Measurements from ENCODE around the gene ERP27. TPM values are rescaled to one million over a fixed set of nuclear protein-coding genes. Genes with fewer than 3 reads are reported as not detected.
A peak's percentile ranks its signal among the peaks of the same experiment; 100 is the strongest.

ERP27 gene
- total RNA-seq, 1 donor from 2014 or later = 5.4 TPM

GRCh38 chr12:14946861-14947260, 8.5 kb upstream of the ERP27 start:
- CTCF ChIA-PET = interaction anchor here (0.9 to 3.6 kb wide), 2 partner anchors 46 to 48 kb away, joined by 3 to 16 read pairs; no protein-coding TSS in a partner anchor
- intact Hi-C loops (cut with micrococcal nuclease) = no loop called here
- H3K27ac Mint-ChIP-seq = peak overlapping the region; percentile 96
- POLR2A ChIA-PET = interaction anchor here (4.0 kb wide), 1 partner anchor 12 kb away, joined by 65 read pairs; the partner anchor contains the start of gene ARHGDIB
- no peak for TF ChIP-seq CTCF (IDR thresholded peaks at IDR 0.05)
- ATAC-seq (ENCODE audit: low read depth) (no peak), DNase-seq (no peak)
- H3K4me3 Mint-ChIP-seq = no peak overlapping the region
- no peaks in the 10 kb centered on the region for H3K9me3 Mint-ChIP-seq
- H3K36me3 Mint-ChIP-seq (ENCODE audit: low read depth) = peaks cover 93% of the 10 kb centered on the region
- H3K4me1 Mint-ChIP-seq = peaks cover 67% of the 10 kb centered on the region
- H3K27me3 Mint-ChIP-seq = no peaks in the 10 kb centered on the region

DNA sequence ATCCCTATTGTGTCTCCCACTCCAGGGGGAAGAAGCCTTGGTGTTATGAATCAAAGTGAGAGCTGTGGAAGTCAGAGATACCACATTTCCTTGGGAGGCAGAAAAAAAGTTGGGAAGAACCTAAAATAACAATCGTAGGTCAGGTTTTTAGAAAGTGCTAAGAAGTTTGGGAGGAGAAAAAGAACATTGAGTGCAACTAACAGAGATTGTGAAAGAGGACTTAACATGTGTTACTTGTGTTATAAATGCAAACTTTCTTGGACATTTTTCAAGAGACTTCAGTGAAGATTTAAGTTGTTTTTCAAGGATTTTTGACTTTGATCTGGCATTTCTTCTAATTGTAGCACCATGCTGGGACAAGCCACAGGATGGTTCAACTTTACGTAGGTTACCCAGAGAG, 7.8 kb upstream of the ERP27 start:
- Mint-ChIP-seq H3K4me3 (no peak overlapping the region), H3K4me1 (peaks cover 60% of the 10 kb centered on the region), H3K9me3 (no peaks in the 10 kb centered on the region), H3K27me3 (no peaks in the 10 kb centered on the region), H3K27ac (peak overlapping the region; percentile 96), H3K36me3 (ENCODE audit: low read depth) (peaks cover 93% of the 10 kb centered on the region)
- ChIA-PET POLR2A (interaction anchor here (1.2 to 4.0 kb wide), 2 partner anchors 13 to 172 kb away, joined by 3 to 65 read pairs; partner anchors contain the start of gene ARHGDIB), CTCF (interaction anchor here (3.6 kb wide), 1 partner anchor 49 kb away, joined by 16 read pairs; no protein-coding TSS in a partner anchor)
- TF ChIP-seq CTCF (IDR thresholded peaks at IDR 0.05) = no peak
- ATAC-seq (ENCODE audit: low read depth) = no peak
- no peak for DNase-seq
- intact Hi-C loops (cut with micrococcal nuclease) = no loop called here

GRCh38 chr12:14942196-14942931, 4.0 kb upstream of the ERP27 start:
- Mint-ChIP-seq H3K9me3 (peaks cover 2% of the 10 kb centered on the region), H3K27ac (peak overlapping the region; percentile 3), H3K4me1 (peaks cover 50% of the 10 kb centered on the region)

GRCh38 chr12:14941369-14941768, 3.0 kb upstream of the ERP27 start:
- CTCF ChIA-PET = no interaction called here
- Mint-ChIP-seq H3K9me3 (peaks cover 2% of the 10 kb centered on the region), H3K27ac (no peak overlapping the region), H3K4me3 (no peak overlapping the region), H3K36me3 (ENCODE audit: low read depth) (peaks cover 86% of the 10 kb centered on the region), H3K27me3 (no peaks in the 10 kb centered on the region), H3K4me1 (peaks cover 46% of the 10 kb centered on the region)
- TF ChIP-seq CTCF (IDR thresholded peaks at IDR 0.05) = no peak
- ATAC-seq (ENCODE audit: low read depth) = no peak
- intact Hi-C loops (cut with micrococcal nuclease) = no loop called here
- no peak for DNase-seq
- POLR2A ChIA-PET = interaction anchor here (1.2 to 4.2 kb wide), 2 partner anchors 10 to 17 kb away, joined by 3 to 49 read pairs; partner anchors contain the start of gene ARHGDIB

More at GRCh38 chr12:14942196-14942931, 4.0 kb upstream of the ERP27 start:
- intact Hi-C loops (cut with micrococcal nuclease) = no loop called here
- POLR2A ChIA-PET = no interaction called here
- no peak for DNase-seq
- Mint-ChIP-seq H3K4me3 (no peak overlapping the region), H3K36me3 (ENCODE audit: low read depth) (peaks cover 87% of the 10 kb centered on the region), H3K27me3 (no peaks in the 10 kb centered on the region)
- no peak for ATAC-seq (ENCODE audit: low read depth)
- no peak for TF ChIP-seq CTCF (IDR thresholded peaks at IDR 0.05)
- CTCF ChIA-PET = no interaction called here

DNA sequence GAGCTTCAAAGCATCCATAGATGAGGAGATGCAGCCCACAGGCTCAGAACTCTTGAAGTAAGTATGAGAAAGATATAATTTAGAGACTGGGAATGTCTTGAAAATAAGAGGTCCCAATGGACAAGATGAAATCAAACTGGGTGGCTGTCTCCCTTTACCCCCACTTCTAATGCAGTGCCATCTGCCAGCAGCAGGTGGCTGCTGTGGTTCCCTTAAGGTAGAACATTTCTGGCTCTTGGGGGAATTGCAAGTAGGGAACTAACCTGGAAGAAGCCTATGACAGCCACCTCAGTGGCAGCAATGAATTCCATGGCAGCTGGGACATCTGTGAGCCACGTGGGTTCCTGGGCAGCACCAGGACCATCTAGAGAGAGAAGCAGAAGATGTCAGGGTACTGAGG, 648 bp downstream of the ERP27 start:
- intact Hi-C loops (cut with micrococcal nuclease) = loop anchor here (1.0 to 2.0 kb wide), 3 partner anchors 15 to 92 kb away; no protein-coding TSS in a partner anchor
- TF ChIP-seq CTCF (IDR thresholded peaks at IDR 0.05) = no peak
- Mint-ChIP-seq H3K27me3 (no peaks in the 10 kb centered on the region), H3K9me3 (peaks cover 2% of the 10 kb centered on the region), H3K4me1 (peaks cover 37% of the 10 kb centered on the region), H3K27ac (peak overlapping the region; percentile 91), H3K36me3 (ENCODE audit: low read depth) (peaks cover 86% of the 10 kb centered on the region), H3K4me3 (no peak overlapping the region)
- DNase-seq (no peak), ATAC-seq (ENCODE audit: low read depth) (peak; percentile 41)
- ChIA-PET POLR2A (interaction anchor here (1.2 to 4.2 kb wide), 4 partner anchors 11 to 57 kb away, joined by 3 to 49 read pairs (median 23); partner anchors contain the start of gene ARHGDIB), CTCF (interaction anchor here (0.7 to 4.2 kb wide), 6 partner anchors 11 to 91 kb away, joined by 3 to 31 read pairs (median 4); no protein-coding TSS in a partner anchor)
